ENCODE measurements around the gene NCBP1. TPM values are rescaled to one million over a fixed set of nuclear protein-coding genes. Genes with fewer than 3 reads are reported as not detected.
"Not testable (repeated sequence)": the region's sequence is repeated elsewhere in the genome, so short reads cannot be mapped to it uniquely, and the experiment has no call there.

NCBP1 gene
- total RNA-seq, 1 experiment from 2014 or later, result 52.5 TPM

GRCh38 chr9:97615439-97616072, 18.1 kb upstream of the NCBP1 start:
- peak; percentile 77 for DNase-seq (ENCODE audit: low read depth, low spot score)
- in situ Hi-C loops (cut with HindIII; ENCODE audit: low pct_unique_long_range_greater_than_20kb, low sequenced_read_pairs), result loop anchor here (25.0 kb wide), 1 partner anchor 753 kb away; the partner anchor contains the start of gene ZNF782

DNA sequence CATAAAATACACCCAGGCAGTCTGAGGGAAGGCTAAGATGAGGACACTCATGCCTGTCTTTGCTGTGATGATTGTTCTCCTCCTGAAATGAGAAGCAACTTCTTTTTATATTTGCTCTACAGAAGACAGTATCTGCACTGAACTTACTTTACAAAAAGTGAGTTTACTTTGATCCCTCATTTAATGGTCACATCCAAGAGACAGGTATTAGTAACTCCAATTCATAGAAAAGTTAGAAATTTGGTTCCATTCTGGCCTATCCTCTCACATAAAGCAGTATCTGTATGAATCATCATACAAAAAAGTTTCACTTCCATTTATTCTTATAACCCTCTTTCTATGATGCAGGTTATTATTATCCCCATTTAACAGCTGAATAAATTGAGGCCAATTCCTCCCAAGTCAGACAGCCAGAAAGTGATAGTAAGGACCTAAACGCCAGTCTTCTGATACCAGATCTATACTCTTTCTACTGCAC, 15.6 kb upstream of the NCBP1 start:
- in situ Hi-C loops (cut with HindIII; ENCODE audit: low pct_unique_long_range_greater_than_20kb, low sequenced_read_pairs), result loop anchor here (25.0 kb wide), 1 partner anchor 756 kb away; the partner anchor contains the start of gene ZNF782
- no peak for DNase-seq (ENCODE audit: low read depth, low spot score)

- in situ Hi-C loops (cut with HindIII; ENCODE audit: low pct_unique_long_range_greater_than_20kb, low sequenced_read_pairs), result loop anchor here (25.0 kb wide), 1 partner anchor 758 kb away; the partner anchor contains the start of gene ZNF782
- not testable (repeated sequence) for DNase-seq (ENCODE audit: low read depth, low spot score)
These were observed 13.6 kb upstream of the NCBP1 start for GRCh38 chr9:97620063-97620462.

DNA sequence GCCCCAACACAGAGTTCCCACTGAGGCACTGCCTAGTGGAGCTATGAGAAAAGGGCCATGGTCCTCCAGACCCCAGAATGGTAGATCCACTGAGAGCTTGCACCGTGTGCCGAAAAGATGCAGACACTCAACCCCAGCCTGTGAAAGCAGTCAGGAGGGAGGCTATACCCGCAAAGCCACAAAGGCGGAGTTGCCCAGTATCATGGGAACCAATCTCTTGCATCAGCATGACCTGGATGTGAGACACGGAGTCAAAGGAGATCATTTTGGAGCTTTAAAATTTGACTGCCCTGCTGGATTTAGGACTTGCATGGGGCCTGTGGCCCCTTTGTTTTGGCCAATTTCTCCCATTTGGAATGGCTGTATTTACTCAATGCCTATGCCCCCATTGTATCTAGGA, 11.1 kb upstream of the NCBP1 start:
- in situ Hi-C loops (cut with HindIII; ENCODE audit: low pct_unique_long_range_greater_than_20kb, low sequenced_read_pairs), result loop anchor here (25.0 kb wide), 1 partner anchor 760 kb away; the partner anchor contains the start of gene ZNF782

DNA sequence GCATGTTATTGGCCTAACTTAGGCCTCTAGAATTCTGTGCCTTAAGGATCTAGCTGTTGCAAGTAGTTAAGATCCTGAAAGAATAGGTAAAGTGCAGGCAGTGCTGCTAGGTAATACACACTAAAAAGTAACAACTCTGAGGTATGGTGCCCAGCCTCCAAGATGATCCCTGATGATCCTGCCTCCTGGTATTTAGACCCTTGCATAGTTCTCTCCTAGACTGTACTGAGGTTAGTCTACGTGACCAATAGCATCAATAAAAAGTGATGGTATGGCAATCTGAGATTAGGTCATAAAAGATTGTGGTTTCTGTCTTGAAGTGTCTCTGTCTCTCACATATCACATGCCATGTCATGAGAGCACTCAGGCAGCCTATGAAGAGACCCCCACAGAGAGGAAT, 9.7 kb upstream of the NCBP1 start:
- no peak for DNase-seq (ENCODE audit: low read depth, low spot score)
- in situ Hi-C loops (cut with HindIII; ENCODE audit: low pct_unique_long_range_greater_than_20kb, low sequenced_read_pairs), result loop anchor here (25.0 kb wide), 1 partner anchor 762 kb away; the partner anchor contains the start of gene ZNF782

More for the DNA sequence above, 11.1 kb upstream of the NCBP1 start:
- DNase-seq (ENCODE audit: low read depth, low spot score), result not testable (repeated sequence)

DNA sequence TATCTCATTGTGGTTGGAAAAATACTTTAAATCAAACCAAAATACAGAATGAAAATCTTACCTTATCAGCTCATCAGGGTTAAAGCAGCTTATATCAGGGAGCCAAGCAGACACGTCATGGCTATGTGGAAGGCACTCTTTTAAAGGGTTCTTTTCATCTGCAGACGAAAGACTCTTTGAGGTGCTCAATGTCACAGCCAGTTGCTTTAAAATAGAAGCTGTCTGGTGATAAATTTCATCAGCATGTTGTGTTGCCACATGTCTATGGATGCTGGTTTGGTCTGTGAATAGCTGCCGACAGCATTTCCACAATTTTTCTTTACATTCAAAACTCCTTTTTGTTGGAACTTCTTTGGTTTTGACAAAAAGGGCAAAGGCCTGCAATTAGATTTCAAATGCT, 8.0 kb upstream of the NCBP1 start:
- in situ Hi-C loops (cut with HindIII; ENCODE audit: low pct_unique_long_range_greater_than_20kb, low sequenced_read_pairs), result loop anchor here (25.0 kb wide), 1 partner anchor 163 kb away; no protein-coding TSS in a partner anchor
- no peak for DNase-seq (ENCODE audit: low read depth, low spot score)

DNA sequence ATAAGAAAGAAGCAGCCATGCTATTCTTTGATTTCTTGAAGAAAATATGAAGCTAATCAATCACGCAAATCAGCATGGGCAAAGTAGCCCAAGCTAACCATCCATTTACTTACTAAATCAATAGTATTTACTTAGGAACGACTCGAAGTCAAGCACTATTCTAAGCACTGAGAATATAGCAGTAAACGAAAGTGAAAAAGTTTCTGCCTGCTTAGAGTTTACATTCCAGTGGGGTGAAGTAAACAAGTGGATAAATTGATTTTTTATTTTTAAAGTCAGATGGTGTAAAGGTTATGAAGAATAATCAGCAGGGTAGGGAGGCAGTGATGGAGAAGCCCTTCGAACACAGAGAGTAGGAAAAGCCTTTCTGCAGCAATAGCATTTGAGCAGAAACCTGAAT, 6.0 kb upstream of the NCBP1 start:
- in situ Hi-C loops (cut with HindIII; ENCODE audit: low pct_unique_long_range_greater_than_20kb, low sequenced_read_pairs), result loop anchor here (25.0 kb wide), 1 partner anchor 165 kb away; no protein-coding TSS in a partner anchor
- DNase-seq (ENCODE audit: low read depth, low spot score), result no peak

- in situ Hi-C loops (cut with HindIII; ENCODE audit: low pct_unique_long_range_greater_than_20kb, low sequenced_read_pairs), result loop anchor here (25.0 kb wide), 1 partner anchor 166 kb away; no protein-coding TSS in a partner anchor
- no peak for DNase-seq (ENCODE audit: low read depth, low spot score)
These were observed 5.0 kb upstream of the NCBP1 start for GRCh38 chr9:97628668-97629067.

GRCh38 chr9:97629156-97629555, 4.5 kb upstream of the NCBP1 start:
- DNase-seq (ENCODE audit: low read depth, low spot score), result peak; percentile 39
- in situ Hi-C loops (cut with HindIII; ENCODE audit: low pct_unique_long_range_greater_than_20kb, low sequenced_read_pairs), result loop anchor here (25.0 kb wide), 1 partner anchor 167 kb away; no protein-coding TSS in a partner anchor

DNA sequence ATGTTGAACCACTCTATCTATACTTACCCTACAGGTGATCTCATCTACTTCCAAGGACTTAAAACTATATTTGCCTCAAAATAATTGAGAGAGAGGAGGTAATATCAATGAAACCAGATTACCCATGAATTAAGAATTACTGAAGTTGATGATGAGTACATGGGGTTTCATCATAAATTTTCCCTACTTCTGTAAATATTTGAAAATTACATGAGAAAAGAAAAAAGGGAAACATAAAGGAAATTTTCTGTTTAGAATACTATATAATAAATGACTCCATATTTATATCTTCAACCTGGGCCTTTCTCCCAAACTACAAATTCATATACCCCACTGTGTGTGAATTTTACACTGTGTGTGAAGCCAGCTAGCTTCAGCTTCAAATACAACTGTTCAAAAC, 3.0 kb upstream of the NCBP1 start:
- in situ Hi-C loops (cut with HindIII; ENCODE audit: low pct_unique_long_range_greater_than_20kb, low sequenced_read_pairs), result loop anchor here (25.0 kb wide), 1 partner anchor 168 kb away; no protein-coding TSS in a partner anchor
- DNase-seq (ENCODE audit: low read depth, low spot score), result no peak

GRCh38 chr9:97632248-97632984, 1.2 kb upstream of the NCBP1 start:
- in situ Hi-C loops (cut with HindIII; ENCODE audit: low pct_unique_long_range_greater_than_20kb, low sequenced_read_pairs), result loop anchor here (25.0 kb wide), 1 partner anchor 170 kb away; no protein-coding TSS in a partner anchor
- DNase-seq (ENCODE audit: low read depth, low spot score), result peak; percentile 8

DNA sequence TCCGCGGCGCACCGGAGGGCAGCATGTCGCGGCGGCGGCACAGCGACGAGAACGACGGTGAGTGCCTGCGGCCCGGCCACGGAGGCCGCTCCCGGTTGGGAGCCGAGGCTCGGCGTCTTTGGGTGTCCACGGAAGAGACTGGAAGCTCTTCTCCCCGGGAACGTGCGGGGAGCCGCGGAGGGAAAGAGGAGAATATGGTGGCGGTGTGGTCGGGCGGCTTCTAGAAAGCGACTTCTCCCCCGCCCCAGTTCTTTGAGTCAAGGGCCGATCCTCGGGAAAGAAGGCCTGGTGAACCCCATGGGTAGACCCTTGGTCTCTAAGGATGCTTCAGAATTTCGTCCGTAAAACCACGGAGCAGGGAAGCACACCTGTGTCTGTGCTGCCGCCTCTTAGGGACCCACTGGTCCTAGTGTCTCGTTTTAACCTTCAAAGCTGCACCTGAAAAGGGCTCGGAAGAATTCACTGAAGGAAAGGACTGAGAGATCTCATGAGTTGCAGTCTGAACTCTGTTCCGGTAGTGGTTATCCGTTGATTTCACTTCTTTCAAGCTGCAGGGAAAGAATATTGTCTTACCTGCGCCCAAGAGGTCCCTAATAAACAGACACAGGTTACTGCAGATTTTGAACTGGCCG, 354 bp downstream of the NCBP1 start:
- in situ Hi-C loops (cut with HindIII; ENCODE audit: low pct_unique_long_range_greater_than_20kb, low sequenced_read_pairs), result loop anchor here (25.0 kb wide), 1 partner anchor 172 kb away; no protein-coding TSS in a partner anchor
- no peak for DNase-seq (ENCODE audit: low read depth, low spot score)

- in situ Hi-C loops (cut with HindIII; ENCODE audit: low pct_unique_long_range_greater_than_20kb, low sequenced_read_pairs), result loop anchor here (25.0 kb wide), 1 partner anchor 173 kb away; no protein-coding TSS in a partner anchor
- no peak for DNase-seq (ENCODE audit: low read depth, low spot score)
These were observed 1.4 kb downstream of the NCBP1 start for GRCh38 chr9:97635026-97635425.

- in situ Hi-C loops (cut with HindIII; ENCODE audit: low pct_unique_long_range_greater_than_20kb, low sequenced_read_pairs), result loop anchor here (25.0 kb wide), 1 partner anchor 175 kb away; no protein-coding TSS in a partner anchor
- DNase-seq (ENCODE audit: low read depth, low spot score), result no peak
These were observed 3.3 kb downstream of the NCBP1 start for GRCh38 chr9:97636903-97637302.

GRCh38 chr9:97638666-97639065, 5.0 kb downstream of the NCBP1 start:
- DNase-seq (ENCODE audit: low read depth, low spot score), result peak; percentile 31
- in situ Hi-C loops (cut with HindIII; ENCODE audit: low pct_unique_long_range_greater_than_20kb, low sequenced_read_pairs), result loop anchor here (25.0 kb wide), 1 partner anchor 176 kb away; no protein-coding TSS in a partner anchor

DNA sequence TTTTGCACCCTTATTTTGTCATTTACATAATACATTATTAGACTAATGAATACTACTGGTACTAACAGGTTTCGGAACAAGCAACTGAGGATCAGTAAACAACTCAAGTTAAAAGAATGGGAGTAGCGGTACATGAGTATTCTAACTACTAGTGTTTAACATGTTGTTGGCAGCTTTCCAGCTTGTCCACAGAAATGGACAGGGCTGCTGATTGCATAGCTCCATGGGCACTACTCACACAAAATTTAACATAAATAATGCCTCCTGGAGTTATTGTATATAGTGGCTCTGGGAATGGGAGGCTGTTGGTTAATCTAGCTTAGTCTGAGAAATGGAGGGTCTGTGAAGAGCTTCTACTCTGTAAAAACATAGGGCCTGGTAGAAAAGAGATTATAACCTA, 6.7 kb downstream of the NCBP1 start:
- no peak for DNase-seq (ENCODE audit: low read depth, low spot score)
- in situ Hi-C loops (cut with HindIII; ENCODE audit: low pct_unique_long_range_greater_than_20kb, low sequenced_read_pairs), result loop anchor here (25.0 kb wide), 1 partner anchor 178 kb away; no protein-coding TSS in a partner anchor

GRCh38 chr9:97645720-97646119, 12.1 kb downstream of the NCBP1 start:
- no peak for DNase-seq (ENCODE audit: low read depth, low spot score)
- in situ Hi-C loops (cut with HindIII; ENCODE audit: low pct_unique_long_range_greater_than_20kb, low sequenced_read_pairs), result loop anchor here (25.0 kb wide), 1 partner anchor 183 kb away; no protein-coding TSS in a partner anchor

All from SK-MEL-5 (cell line).